ENCODE results near the gene LHX3.

Gene LHX3

GRCh38 chr9:136182850-136183422 lies 22.0 kb downstream of the LHX3 start (continued):
- no peak for TF ChIP-seq TSHZ2 (CRISPR knock-in tag; IDR thresholded peaks at IDR 0.05)

GRCh38 chr9:136182420-136182787 lies 22.5 kb downstream of the LHX3 start:
- TF ChIP-seq ZNF8 (CRISPR knock-in tag; IDR thresholded peaks at IDR 0.05), result no peak
- TF ChIP-seq RARB (CRISPR knock-in tag; IDR thresholded peaks at IDR 0.05), result no peak
- TF ChIP-seq SNAI2 (CRISPR knock-in tag; IDR thresholded peaks at IDR 0.05), result no peak
- TF ChIP-seq CREB5 (CRISPR knock-in tag; IDR thresholded peaks at IDR 0.05; ENCODE audit: low read depth), result no peak
- TF ChIP-seq TSHZ2 (CRISPR knock-in tag; IDR thresholded peaks at IDR 0.05), result no peak
- TF ChIP-seq TOX (CRISPR knock-in tag; IDR thresholded peaks at IDR 0.05; ENCODE audit: borderline replicate concordance), result no peak
- TF ChIP-seq PPARA (CRISPR knock-in tag; IDR thresholded peaks at IDR 0.05; ENCODE audit: borderline replicate concordance), result no peak
- no peak for TF ChIP-seq ZFP30 (CRISPR knock-in tag; IDR thresholded peaks at IDR 0.05)
- TF ChIP-seq ZNF565 (CRISPR knock-in tag; conservative IDR thresholded peaks at IDR 0.05; ENCODE audit: low read depth), result no peak
- no peak for TF ChIP-seq CSDC2 (CRISPR knock-in tag; IDR thresholded peaks at IDR 0.05)
- no peak for TF ChIP-seq ARNTL (CRISPR knock-in tag; IDR thresholded peaks at IDR 0.05; ENCODE audit: borderline replicate concordance, low read depth)
- no peak for TF ChIP-seq POU6F1 (CRISPR knock-in tag; IDR thresholded peaks at IDR 0.05; ENCODE audit: borderline replicate concordance, low read depth)
- TF ChIP-seq BACH2 (CRISPR knock-in tag; IDR thresholded peaks at IDR 0.05; ENCODE audit: borderline replicate concordance), result no peak
- no peak for TF ChIP-seq ESRRG (CRISPR knock-in tag; IDR thresholded peaks at IDR 0.05)
- no peak for TF ChIP-seq ISL1 (CRISPR knock-in tag; IDR thresholded peaks at IDR 0.05)
- TF ChIP-seq ZC3H10 (CRISPR knock-in tag; IDR thresholded peaks at IDR 0.05), result no peak
- no peak for TF ChIP-seq GLIS3 (CRISPR knock-in tag; IDR thresholded peaks at IDR 0.05)
- no peak for TF ChIP-seq CSRNP3 (CRISPR knock-in tag; IDR thresholded peaks at IDR 0.05)
- TF ChIP-seq OSR1 (CRISPR knock-in tag; IDR thresholded peaks at IDR 0.05), result no peak
- no peak for TF ChIP-seq ZNF70 (CRISPR knock-in tag; IDR thresholded peaks at IDR 0.05)
- no peak for ATAC-seq

GRCh38 chr9:136181784-136182419 lies 23.0 kb downstream of the LHX3 start:
- no peak for ATAC-seq
- TF ChIP-seq PPARA (CRISPR knock-in tag; IDR thresholded peaks at IDR 0.05; ENCODE audit: borderline replicate concordance), result no peak
